DND-41 (cell line): ENCODE data around the gene EXOSC7.
"Not testable (repeated sequence)": the region's sequence is repeated elsewhere in the genome, so short reads cannot be mapped to it uniquely, and the experiment has no call there.

Source experiments
- CTCF ChIP-seq: IDR thresholded peaks from 2 replicates; pipeline ENCODE4 v1.5.1; 2012; ENCODE audit warnings: borderline replicate concordance, low read length, moderate library complexity, mild to moderate bottlenecking; ENCODE audit not compliant: poor library complexity, severe bottlenecking; ENCODE audit errors: extremely low read depth
- EZH2 ChIP-seq: IDR thresholded peaks from 3 replicates; pipeline ENCODE4 v1.6.1; 2012; ENCODE audit warnings: borderline replicate concordance, low read depth, mild to moderate bottlenecking, moderate library complexity, low read length, inconsistent platforms; ENCODE audit not compliant: severe bottlenecking

- TF ChIP-seq CTCF, EZH2: not testable (repeated sequence)
Observed at GRCh38 chr3:44949770-44950169, 26.3 kb upstream of the EXOSC7 start.
